HG03060 (cell line): Measurements from ENCODE around the gene LTA4H.
"Not testable (repeated sequence)": the region's sequence is repeated elsewhere in the genome, so short reads cannot be mapped to it uniquely, and the experiment has no call there.

Source experiments
- ATAC-seq: cut with Tn5 transposase; IDR thresholded peaks from one replicate; pipeline ENCODE4 v1.9.1; 2021; ENCODE audit warnings: low read depth, moderate number of reproducible peaks; ENCODE audit not compliant: unreplicated experiment

LTA4H gene

GRCh38 chr12:96035283-96036236 lies at the start of gene LTA4H:
Gene LTA4H, minus strand, starts transcription at chr12:96035587. Its CDS starts 68 bp downstream, at chr12:96035519.
- peak; percentile 86 for ATAC-seq

GRCh38 chr12:96084624-96085023 lies 49.2 kb upstream of the LTA4H start:
- ATAC-seq: no peak

- ATAC-seq: no peak
These were observed 47.8 kb upstream of the LTA4H start for GRCh38 chr12:96083020-96083719.

GRCh38 chr12:96081596-96081995 lies 46.2 kb upstream of the LTA4H start:
- ATAC-seq: no peak

- no peak for ATAC-seq
These were observed 43.1 kb upstream of the LTA4H start for GRCh38 chr12:96078231-96079135.

- ATAC-seq: no peak
These were observed 41.7 kb upstream of the LTA4H start for GRCh38 chr12:96077081-96077480.

- no peak for ATAC-seq
These were observed 40.2 kb upstream of the LTA4H start for GRCh38 chr12:96075560-96075959.

GRCh38 chr12:96073346-96074330 lies 38.3 kb upstream of the LTA4H start:
- no peak for ATAC-seq

GRCh38 chr12:96070670-96071279 lies 35.4 kb upstream of the LTA4H start:
- ATAC-seq: no peak

GRCh38 chr12:96069511-96070231 lies 34.3 kb upstream of the LTA4H start:
- ATAC-seq: no peak

GRCh38 chr12:96068636-96069035 lies 33.2 kb upstream of the LTA4H start:
- no peak for ATAC-seq

- ATAC-seq: no peak
These were observed 32.7 kb upstream of the LTA4H start for GRCh38 chr12:96068111-96068510.

GRCh38 chr12:96065776-96066175 lies 30.4 kb upstream of the LTA4H start:
- ATAC-seq: not testable (repeated sequence)

GRCh38 chr12:96064966-96065365 lies 29.6 kb upstream of the LTA4H start:
- ATAC-seq: no peak

GRCh38 chr12:96064271-96064670 lies 28.9 kb upstream of the LTA4H start:
- no peak for ATAC-seq

- ATAC-seq: no peak
These were observed 27.7 kb upstream of the LTA4H start for GRCh38 chr12:96063046-96063445.

GRCh38 chr12:96061864-96062453 lies 26.6 kb upstream of the LTA4H start:
- ATAC-seq: peak; percentile 72

GRCh38 chr12:96061323-96061722 lies 25.9 kb upstream of the LTA4H start:
- ATAC-seq: no peak
